GM12878 (cell line): ENCODE data around the gene NUP205. TPM values are rescaled to one million over a fixed set of nuclear protein-coding genes. Genes with fewer than 3 reads are reported as not detected.

ENCODE experiments used
- CHD2 ChIP-seq: IDR thresholded peaks from 2 replicates; pipeline ENCODE4 v1.6.1; 2011; ENCODE audit warnings: low read depth, low read length, improper control_type of control experiment, borderline replicate concordance
- EGR1 ChIP-seq, 2 experiments: IDR thresholded peaks; 1 replicate in 1 of 2; 2 replicates in 1 of 2; pipeline ENCODE4 v1.6.1; 2011 to 2012; ENCODE audit warnings: low read depth in 2 of 2, low read length in 2 of 2, borderline replicate concordance in 1 of 2, mild to moderate bottlenecking in 1 of 2, moderate library complexity in 1 of 2
- ESRRA ChIP-seq: IDR thresholded peaks from 2 replicates; pipeline ENCODE4 v1.6.1; 2012; ENCODE audit warnings: mild to moderate bottlenecking, low read length, improper control_type of control experiment
- GABPA ChIP-seq: IDR thresholded peaks from 2 replicates; pipeline ENCODE4 v1.6.1; 2014; ENCODE audit warnings: antibody characterized with exemption, low read depth, mild to moderate bottlenecking, inconsistent platforms
- HDAC6 ChIP-seq: fragments of 200-600 bp; sonication (generic); IDR thresholded peaks from one replicate; pipeline ENCODE4 v1.8.0; 2017; ENCODE audit warnings: antibody characterized with exemption; ENCODE audit not compliant: unreplicated experiment
- IKZF2 ChIP-seq, 2 experiments: fragments of 450-650 bp; IDR thresholded peaks; 2 replicates each; pipeline ENCODE4 v1.6.1; 2017; ENCODE audit warnings: mild to moderate bottlenecking in 2 of 2, moderate library complexity in 2 of 2
- IRF4 ChIP-seq: IDR thresholded peaks from 2 replicates; pipeline ENCODE4 v1.6.1; 2011; ENCODE audit warnings: low read depth, low read length
- JUNB ChIP-seq: IDR thresholded peaks from 2 replicates; pipeline ENCODE4 v1.6.1; 2016; ENCODE audit warnings: antibody characterized with exemption, mild to moderate bottlenecking
- KLF5 ChIP-seq: fragments of 450-650 bp; IDR thresholded peaks from 2 replicates; pipeline ENCODE4 v1.6.1; 2014; ENCODE audit warnings: mild to moderate bottlenecking; ENCODE audit not compliant: partially characterized antibody
- MYB ChIP-seq: fragments of 150-350 bp; IDR thresholded peaks from 2 replicates; pipeline ENCODE4 v1.6.1; 2014; ENCODE audit warnings: mild to moderate bottlenecking, low read depth, low read length, borderline replicate concordance
- RAD51 ChIP-seq: fragments of 450-650 bp; IDR thresholded peaks from 2 replicates; pipeline ENCODE4 v1.6.1; 2016; ENCODE audit warnings: moderate library complexity, mild to moderate bottlenecking, inconsistent platforms
- RB1 ChIP-seq: fragments of 450-650 bp; formaldehyde crosslinking; IDR thresholded peaks from 2 replicates; pipeline ENCODE4 v1.6.1; 2017; ENCODE audit warnings: mild to moderate bottlenecking, borderline replicate concordance
- SMARCA5 ChIP-seq: fragments of 450-650 bp; IDR thresholded peaks from 2 replicates; pipeline ENCODE4 v1.6.1; 2017; ENCODE audit warnings: mild to moderate bottlenecking
- SMC3 ChIP-seq: IDR thresholded peaks from 2 replicates; pipeline ENCODE4 v1.6.1; 2011; ENCODE audit warnings: low read length, improper control_type of control experiment, borderline replicate concordance
- SREBF1 ChIP-seq: IDR thresholded peaks from 2 replicates; pipeline ENCODE4 v1.6.1; 2012; ENCODE audit warnings: mild to moderate bottlenecking, low read length
- STAT1 ChIP-seq: fragments of 450-650 bp; conservative IDR thresholded peaks from 2 replicates; pipeline ENCODE4 v1.6.1; 2014; ENCODE audit warnings: antibody characterized with exemption, mild to moderate bottlenecking
- STAT3 ChIP-seq: IDR thresholded peaks from 2 replicates; pipeline ENCODE4 v1.6.1; 2011; ENCODE audit warnings: low read depth, low read length, improper control_type of control experiment
- YBX1 ChIP-seq: fragments of 450-650 bp; IDR thresholded peaks from 2 replicates; pipeline ENCODE4 v1.6.1; 2016; ENCODE audit warnings: antibody characterized with exemption
- polyA plus RNA-seq, 11 experiments: library from polyadenylated mRNA; depleted of rRNA in 4 of 11; unstranded in 6 of 11; stranded (reverse) in 5 of 11; fragments of >200 nt; fragmentation: Nextera tagmentation in 4 of 11; fragmentation: Illumina TruSeq in 1 of 11; extraction: Ambion mirVana in 4 of 11; extraction: Trizol in 1 of 11; gene quantifications; 1 replicate in 1 of 11; 2 replicates in 10 of 11; pipeline versions ENCODE4 v1.2.1 to v1.2.3, GENCODE V29; 2011 to 2016; ENCODE audit warnings: inconsistent platforms in 2 of 11, missing spikeins in 2 of 11, low read depth in 1 of 11
- total RNA-seq, 4 experiments: library from RNA; depleted of rRNA in 3 of 4; stranded (reverse); fragments of >200 nt in 3 of 4; fragmentation: Illumina TruSeq in 1 of 4; extraction: Trizol in 1 of 4; gene quantifications; 2 replicates each; pipeline versions ENCODE4 v1.2.1 to v1.2.3, GENCODE V29; 2013 to 2021
- TF ChIP-seq, protein P1 (sequence below): fragments of 450-650 bp; IDR thresholded peaks from 2 replicates; pipeline ENCODE4 v1.6.1; 2014; ENCODE audit warnings: mild to moderate bottlenecking
- TF ChIP-seq, protein P2 (sequence below): fragments of 450-650 bp; IDR thresholded peaks from 2 replicates; pipeline ENCODE4 v1.6.1; 2017; ENCODE audit warnings: mild to moderate bottlenecking, low read depth, inconsistent platforms; ENCODE audit not compliant: poor library complexity, severe bottlenecking
- TF ChIP-seq, protein P3 (sequence below), 3 experiments: IDR thresholded peaks in 2 of 3; conservative IDR thresholded peaks in 1 of 3; 2 replicates each; pipeline ENCODE4 v1.5.1; 2011; ENCODE audit warnings: low read depth in 3 of 3, low read length in 3 of 3, mild to moderate bottlenecking in 3 of 3, control low read depth in 2 of 3, moderate library complexity in 2 of 3, inconsistent platforms in 1 of 3, mixed read lengths in 1 of 3; ENCODE audit not compliant: control insufficient read depth in 2 of 3, insufficient read depth in 1 of 3; ENCODE audit errors: extremely low read depth in 1 of 3
- TF ChIP-seq, protein P4 (sequence below): fragments of 450-650 bp; formaldehyde crosslinking; IDR thresholded peaks from 2 replicates; pipeline ENCODE4 v1.4.0; 2022; ENCODE audit warnings: mild to moderate bottlenecking, moderate library complexity

NUP205 gene
- total and polyA plus RNA-seq, 10 of the 15 experiments (the other 5 are each of a cell fraction or from before 2014, with no cell fraction given), result 41.4 to 110 (median 85.9) TPM

DNA sequence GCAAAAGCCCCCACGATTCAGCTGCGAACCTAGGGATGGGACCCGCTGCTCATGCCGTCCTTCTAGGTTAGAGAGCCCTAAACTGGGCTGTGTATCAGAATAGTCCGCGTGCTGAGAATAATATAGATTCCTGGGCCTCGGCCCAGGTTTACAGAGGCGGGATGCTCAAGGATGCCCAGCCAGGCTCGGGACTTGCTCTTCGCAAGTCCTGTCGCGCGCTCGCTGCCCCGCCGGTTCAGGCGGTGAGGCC is 104.3 kb downstream of the NUP205 start (continued):
- TF ChIP-seq RB1, result no peak
- TF ChIP-seq, protein P1, sequence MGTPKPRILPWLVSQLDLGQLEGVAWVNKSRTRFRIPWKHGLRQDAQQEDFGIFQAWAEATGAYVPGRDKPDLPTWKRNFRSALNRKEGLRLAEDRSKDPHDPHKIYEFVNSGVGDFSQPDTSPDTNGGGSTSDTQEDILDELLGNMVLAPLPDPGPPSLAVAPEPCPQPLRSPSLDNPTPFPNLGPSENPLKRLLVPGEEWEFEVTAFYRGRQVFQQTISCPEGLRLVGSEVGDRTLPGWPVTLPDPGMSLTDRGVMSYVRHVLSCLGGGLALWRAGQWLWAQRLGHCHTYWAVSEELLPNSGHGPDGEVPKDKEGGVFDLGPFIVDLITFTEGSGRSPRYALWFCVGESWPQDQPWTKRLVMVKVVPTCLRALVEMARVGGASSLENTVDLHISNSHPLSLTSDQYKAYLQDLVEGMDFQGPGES, result no peak
- TF ChIP-seq IKZF2 (IDR thresholded peaks at IDR 0.05), result no peak
- TF ChIP-seq EGR1 (IDR thresholded peaks at IDR 0.05; ENCODE audit: borderline replicate concordance in 1 of 2, low read depth in 2 of 2, low read length in 2 of 2), result no peak
- no peak for TF ChIP-seq STAT1
- TF ChIP-seq, protein P2, sequence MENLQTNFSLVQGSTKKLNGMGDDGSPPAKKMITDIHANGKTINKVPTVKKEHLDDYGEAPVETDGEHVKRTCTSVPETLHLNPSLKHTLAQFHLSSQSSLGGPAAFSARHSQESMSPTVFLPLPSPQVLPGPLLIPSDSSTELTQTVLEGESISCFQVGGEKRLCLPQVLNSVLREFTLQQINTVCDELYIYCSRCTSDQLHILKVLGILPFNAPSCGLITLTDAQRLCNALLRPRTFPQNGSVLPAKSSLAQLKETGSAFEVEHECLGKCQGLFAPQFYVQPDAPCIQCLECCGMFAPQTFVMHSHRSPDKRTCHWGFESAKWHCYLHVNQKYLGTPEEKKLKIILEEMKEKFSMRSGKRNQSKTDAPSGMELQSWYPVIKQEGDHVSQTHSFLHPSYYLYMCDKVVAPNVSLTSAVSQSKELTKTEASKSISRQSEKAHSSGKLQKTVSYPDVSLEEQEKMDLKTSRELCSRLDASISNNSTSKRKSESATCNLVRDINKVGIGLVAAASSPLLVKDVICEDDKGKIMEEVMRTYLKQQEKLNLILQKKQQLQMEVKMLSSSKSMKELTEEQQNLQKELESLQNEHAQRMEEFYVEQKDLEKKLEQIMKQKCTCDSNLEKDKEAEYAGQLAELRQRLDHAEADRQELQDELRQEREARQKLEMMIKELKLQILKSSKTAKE, result peak; percentile 28
- TF ChIP-seq IRF4, result no peak
- no peak for TF ChIP-seq RAD51
- no peak for TF ChIP-seq ESRRA
- TF ChIP-seq, protein P3, sequence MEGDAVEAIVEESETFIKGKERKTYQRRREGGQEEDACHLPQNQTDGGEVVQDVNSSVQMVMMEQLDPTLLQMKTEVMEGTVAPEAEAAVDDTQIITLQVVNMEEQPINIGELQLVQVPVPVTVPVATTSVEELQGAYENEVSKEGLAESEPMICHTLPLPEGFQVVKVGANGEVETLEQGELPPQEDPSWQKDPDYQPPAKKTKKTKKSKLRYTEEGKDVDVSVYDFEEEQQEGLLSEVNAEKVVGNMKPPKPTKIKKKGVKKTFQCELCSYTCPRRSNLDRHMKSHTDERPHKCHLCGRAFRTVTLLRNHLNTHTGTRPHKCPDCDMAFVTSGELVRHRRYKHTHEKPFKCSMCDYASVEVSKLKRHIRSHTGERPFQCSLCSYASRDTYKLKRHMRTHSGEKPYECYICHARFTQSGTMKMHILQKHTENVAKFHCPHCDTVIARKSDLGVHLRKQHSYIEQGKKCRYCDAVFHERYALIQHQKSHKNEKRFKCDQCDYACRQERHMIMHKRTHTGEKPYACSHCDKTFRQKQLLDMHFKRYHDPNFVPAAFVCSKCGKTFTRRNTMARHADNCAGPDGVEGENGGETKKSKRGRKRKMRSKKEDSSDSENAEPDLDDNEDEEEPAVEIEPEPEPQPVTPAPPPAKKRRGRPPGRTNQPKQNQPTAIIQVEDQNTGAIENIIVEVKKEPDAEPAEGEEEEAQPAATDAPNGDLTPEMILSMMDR (IDR thresholded peaks at IDR 0.05 in 2 of 3, conservative IDR thresholded peaks at IDR 0.05 in 1 of 3; ENCODE audit: control insufficient read depth in 2 of 3, extremely low read depth in 1 of 3, insufficient read depth in 1 of 3, low read depth in 3 of 3, low read length in 3 of 3), result peak in 1 of 3 experiments; percentile 51; a peak in 1 of 6 replicates
- TF ChIP-seq MYB, result no peak
- TF ChIP-seq SMC3, result no peak; the same call in 1 of the 2 replicates
- TF ChIP-seq KLF5, result no peak
- 0 out of 2 replicates have a peak, but pooled peaks have one; percentile 91 for TF ChIP-seq SMARCA5
- no peak for TF ChIP-seq CHD2
- TF ChIP-seq GABPA, result no peak
- TF ChIP-seq YBX1, result no peak
- peak; percentile 43 for TF ChIP-seq HDAC6
- no peak for TF ChIP-seq STAT3
- no peak for TF ChIP-seq JUNB
- TF ChIP-seq, protein P4, sequence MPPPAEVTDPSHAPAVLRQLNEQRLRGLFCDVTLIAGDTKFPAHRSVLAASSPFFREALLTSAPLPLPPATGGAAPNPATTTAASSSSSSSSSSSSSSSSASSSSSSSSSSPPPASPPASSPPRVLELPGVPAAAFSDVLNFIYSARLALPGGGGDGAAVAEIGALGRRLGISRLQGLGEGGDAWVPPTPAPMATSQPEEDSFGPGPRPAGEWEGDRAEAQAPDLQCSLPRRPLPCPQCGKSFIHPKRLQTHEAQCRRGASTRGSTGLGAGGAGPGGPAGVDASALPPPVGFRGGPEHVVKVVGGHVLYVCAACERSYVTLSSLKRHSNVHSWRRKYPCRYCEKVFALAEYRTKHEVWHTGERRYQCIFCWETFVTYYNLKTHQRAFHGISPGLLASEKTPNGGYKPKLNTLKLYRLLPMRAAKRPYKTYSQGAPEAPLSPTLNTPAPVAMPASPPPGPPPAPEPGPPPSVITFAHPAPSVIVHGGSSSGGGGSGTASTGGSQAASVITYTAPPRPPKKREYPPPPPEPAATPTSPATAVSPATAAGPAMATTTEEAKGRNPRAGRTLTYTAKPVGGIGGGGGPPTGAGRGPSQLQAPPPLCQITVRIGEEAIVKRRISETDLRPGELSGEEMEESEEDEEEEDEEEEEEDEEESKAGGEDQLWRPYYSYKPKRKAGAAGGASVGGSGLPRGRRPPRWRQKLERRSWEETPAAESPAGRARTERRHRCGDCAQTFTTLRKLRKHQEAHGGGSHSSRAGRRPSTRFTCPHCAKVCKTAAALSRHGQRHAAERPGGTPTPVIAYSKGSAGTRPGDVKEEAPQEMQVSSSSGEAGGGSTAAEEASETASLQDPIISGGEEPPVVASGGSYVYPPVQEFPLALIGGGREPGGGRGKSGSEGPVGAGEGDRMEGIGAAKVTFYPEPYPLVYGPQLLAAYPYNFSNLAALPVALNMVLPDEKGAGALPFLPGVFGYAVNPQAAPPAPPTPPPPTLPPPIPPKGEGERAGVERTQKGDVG (CRISPR knock-in tag), result no peak
- no peak for TF ChIP-seq SREBF1
